Anterior cingulate cortex (tissue), 58 donors: ENCODE data around the gene FUT8.
"Not testable (repeated sequence)": the region's sequence is repeated elsewhere in the genome, so short reads cannot be mapped to it uniquely, and the experiment has no call there.

Experiments
- DNase-seq, 58 donors: peaks; one replicate each; lab custom pipeline; 2025; lab: John Stamatoyannopoulos, UW

FUT8 gene

DNA sequence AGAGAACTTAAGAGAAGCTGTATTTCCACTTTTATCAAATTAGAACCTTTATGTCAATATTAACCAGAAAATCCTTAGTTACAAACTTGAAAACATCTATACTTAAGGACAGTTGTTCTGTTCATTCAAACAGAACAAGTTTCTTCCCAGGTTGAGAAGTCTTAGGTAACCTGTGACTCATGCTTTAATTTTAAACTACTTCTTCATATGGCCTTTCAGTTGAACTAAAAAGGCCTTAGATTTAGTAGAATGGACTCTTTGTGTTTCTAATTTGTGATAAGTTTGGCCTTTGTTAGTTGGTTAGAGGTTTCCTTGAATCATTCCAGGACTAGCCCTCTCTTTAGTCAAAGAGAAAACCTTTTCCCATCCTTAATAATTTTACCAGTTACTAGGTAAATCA lies 274.2 kb downstream of the FUT8 start:
- DNase-seq = no peak

DNA sequence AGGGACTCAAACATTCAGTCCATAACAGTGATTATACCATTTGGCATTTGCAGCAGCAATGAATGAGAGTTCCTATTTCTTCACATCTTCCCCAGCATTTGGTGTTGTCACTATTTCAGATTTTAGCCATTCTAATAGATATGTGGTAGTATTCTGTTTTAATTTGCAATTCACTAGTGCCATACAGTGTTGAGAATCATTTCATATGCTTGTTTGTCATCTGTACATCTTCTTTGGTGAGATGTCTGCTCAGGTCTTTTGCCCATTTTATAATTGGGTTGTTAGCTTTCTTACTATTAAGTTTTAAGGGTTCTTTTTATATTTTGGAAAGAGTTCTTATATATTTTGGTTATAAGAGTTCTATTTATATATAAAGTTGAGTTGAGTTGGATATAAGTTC lies 276.5 kb downstream of the FUT8 start:
- no peak for DNase-seq

DNA sequence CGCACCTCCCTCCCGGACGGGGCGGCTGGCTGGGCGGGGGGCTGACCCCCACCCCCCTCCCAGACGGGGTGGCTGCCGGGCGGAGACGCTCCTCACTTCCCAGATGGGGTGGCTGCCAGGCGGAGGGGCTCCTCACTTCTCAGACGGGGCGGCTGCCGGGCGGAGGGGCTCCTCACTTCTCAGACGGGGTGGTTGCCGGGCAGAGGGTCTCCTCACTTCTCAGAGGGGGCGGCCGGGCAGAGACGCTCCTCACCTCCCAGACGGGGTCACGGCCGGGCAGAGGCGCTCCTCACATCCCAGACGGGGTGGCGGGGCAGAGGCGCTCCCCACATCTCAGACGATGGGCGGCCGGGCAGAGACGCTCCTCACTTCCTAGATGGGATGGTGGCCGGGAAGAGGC lies 280.0 kb downstream of the FUT8 start:
- DNase-seq = not testable (repeated sequence)

GRCh38 chr14:65696801-65697200 lies 284.3 kb downstream of the FUT8 start:
- no peak for DNase-seq

DNA sequence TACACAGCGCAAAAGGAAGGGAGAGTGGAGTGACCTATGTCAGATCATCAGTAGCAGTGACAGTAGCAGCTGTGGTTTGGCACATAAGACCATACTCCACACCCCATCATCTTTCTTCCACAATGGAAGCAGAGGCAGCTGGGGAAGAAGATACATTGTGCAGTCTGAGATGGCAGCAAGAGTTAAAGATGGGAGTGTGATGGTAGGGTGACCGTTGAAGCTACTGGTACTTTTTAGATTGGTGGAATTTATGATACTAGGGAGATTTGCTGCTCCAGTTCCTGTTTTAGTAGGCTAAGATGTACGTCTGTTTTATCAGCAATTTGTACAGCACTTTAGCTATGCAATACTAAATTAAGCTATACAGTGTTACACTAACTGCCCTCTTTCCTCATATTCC lies 291.0 kb downstream of the FUT8 start:
- DNase-seq = no peak

DNA sequence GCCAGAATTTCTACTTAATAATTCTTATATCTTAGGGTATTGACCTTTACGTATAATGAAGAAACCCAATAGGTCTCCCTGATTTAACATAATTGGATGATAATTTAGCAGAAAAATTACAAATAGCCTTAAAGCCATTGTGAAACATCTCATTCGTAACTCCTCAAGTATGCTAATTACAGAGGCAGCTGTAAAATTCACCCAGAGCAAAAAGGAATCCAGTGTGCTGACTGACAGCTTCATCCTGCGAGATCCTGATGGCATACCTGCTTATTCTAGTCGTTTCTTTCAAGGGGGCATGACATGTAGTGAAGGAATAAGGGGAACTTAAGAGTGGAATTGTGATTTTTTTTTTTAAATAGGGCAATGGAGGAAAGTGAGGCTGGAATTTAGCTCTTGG lies 291.5 kb downstream of the FUT8 start:
- no peak for DNase-seq

DNA sequence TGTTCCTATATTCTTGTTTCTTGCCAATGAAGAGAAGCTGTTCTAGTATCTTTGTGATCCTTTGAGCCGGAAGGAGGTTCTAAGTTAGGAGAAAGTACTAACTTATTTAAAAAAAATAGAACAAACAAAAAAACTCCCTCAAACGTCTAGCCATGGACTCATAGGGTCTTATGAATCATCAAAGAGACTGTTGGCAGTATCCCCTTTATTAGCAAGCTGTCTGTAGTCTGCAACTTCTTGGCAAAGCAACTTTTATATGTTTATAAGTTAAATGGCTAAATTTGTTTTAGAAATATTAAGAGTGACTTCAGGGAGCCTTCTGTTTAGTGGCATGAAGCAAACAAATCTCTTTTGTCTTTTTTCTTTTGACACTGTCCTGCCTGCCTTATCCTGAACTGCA lies 291.9 kb downstream of the FUT8 start:
- DNase-seq = no peak

- DNase-seq = no peak
Measured at GRCh38 chr14:65704850-65705249, 292.3 kb downstream of the FUT8 start.

DNA sequence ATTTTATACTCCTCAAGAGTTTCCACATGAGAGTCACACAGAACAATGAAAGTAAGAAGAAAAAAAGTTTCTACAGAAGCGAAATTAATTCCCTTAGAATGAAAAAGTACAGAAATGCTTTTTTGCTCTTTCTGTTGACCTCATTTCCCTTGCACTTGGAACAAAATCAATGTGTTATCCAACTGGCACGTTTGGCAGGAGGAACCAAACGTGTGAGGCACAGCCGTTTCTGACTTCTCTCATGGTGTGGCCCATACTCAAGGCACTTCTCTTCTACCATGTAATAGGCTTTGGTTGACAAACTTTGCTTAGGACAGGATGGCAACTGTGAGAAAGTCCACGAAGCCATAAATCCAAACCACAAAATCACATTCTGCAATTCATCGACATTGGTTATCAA lies 297.0 kb downstream of the FUT8 start:
- no peak for DNase-seq

DNA sequence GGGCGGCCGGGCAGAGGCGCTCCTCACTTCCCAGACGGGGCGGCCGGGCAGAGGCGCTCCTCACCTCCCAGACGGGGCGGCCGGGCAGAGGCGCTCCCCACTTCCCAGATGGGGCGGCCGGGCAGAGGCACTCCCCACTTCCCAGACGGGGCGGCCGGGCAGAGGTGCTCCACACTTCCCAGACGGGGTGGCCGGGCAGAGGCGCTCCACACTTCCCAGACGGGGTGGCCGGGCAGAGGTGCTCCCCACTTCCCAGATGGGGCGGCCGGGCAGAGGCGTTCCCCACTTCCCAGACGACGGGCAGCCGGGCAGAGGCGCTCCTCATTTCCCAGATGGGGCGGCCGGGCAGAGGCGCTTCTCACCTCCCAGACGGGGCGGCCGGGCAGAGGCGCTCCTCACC lies 304.3 kb downstream of the FUT8 start:
- not testable (repeated sequence) for DNase-seq

DNA sequence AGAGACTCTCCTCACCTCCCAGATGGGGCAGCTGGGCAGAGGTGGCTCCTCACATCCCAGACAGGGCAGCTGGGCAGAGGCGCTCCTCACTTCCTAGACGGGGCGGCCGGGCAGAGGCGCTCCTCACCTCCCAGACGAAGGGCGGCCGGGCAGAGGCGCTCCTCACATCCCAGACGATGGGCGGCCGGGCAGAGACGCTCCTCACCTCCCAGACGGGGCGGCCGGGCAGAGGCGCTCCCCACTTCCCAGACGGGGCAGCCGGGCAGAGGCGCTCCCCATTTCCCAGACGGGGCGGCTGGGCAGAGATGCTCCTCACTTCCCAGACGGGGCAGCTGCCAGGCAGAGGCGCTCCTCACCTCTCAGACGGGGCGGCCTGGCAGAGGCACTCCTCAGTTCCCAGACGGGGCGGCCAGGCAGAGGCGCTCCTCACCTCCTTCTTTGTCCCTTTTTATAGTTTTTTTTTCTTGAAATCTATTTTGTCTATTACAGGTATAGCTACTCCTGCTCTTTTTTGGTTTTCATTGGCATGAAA lies 304.9 kb downstream of the FUT8 start:
- DNase-seq = not testable (repeated sequence)

- DNase-seq = no peak
Measured at GRCh38 chr14:65718629-65719028, 306.1 kb downstream of the FUT8 start.

DNA sequence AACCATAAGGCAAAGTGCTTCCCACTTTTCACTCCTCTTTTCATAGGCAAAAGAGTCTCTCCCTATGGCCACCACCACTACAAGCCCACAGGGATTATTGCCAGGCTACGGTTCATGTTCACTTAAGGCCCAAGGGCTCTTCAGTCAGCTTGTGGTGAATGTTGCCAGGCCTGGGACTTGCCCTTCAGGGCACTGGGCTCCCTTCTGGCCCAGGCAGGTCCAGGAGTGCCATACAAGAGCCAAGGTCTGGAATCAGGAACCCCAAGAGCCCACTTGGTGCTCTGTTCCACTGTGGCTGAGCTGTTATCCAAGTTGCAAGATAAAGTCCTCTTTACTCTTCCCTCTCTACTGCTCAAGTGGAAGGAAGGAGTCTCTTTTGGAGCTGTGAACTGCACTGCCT lies 307.6 kb downstream of the FUT8 start:
- DNase-seq = no peak

- no peak for DNase-seq
Measured at GRCh38 chr14:65720743-65721142, 308.2 kb downstream of the FUT8 start.

DNA sequence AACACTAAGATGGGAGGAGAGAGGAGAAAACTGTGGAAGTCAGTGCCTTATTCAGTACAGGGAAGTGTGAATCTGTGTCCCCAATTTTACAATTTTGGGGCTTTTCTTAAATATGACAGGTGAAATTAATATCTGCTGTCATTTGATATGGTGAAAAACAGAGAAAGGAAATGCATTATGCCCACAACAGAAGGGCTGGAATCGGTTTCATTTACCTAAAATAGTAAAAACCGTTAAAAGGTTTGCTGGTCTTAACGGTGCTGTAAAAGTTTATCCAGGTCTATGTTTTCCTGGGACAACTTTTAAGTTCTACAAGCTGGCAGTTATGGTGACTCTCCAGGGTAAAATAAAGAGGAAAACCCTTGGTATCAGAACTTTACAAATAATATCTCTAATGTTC lies 310.8 kb downstream of the FUT8 start:
- no peak for DNase-seq

GRCh38 chr14:65728604-65729003 lies 316.1 kb downstream of the FUT8 start:
- DNase-seq = no peak

GRCh38 chr14:65729566-65729965 lies 317.0 kb downstream of the FUT8 start:
- no peak for DNase-seq

DNA sequence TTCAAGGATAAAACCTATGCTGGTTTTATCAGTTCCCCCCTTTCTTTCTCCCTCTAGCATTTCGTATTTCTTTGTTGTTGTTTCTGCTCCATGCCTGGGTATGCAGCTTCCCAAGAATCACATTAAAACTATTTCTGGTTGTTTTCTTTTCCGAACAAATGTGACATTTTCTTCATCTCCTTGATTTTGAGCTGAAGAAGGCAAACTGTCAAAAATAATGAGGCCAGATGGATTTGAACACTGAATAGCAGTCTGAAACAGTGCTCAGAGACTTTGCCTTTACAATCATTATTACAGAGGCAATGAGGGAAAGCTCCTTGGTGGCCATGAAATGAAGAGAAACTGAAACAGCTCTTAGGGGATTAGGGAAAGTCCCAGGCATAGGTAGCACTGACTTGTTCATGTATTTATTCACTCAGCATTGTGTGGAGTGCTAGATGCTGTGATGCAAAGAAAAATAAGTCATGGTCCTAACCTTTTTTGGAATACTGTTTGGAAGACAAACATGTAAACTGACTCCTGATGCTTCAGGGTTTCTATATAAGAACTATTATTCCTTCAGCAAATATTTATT lies 319.5 kb downstream of the FUT8 start:
- DNase-seq = no peak

GRCh38 chr14:65738339-65738738 lies 325.8 kb downstream of the FUT8 start:
- no peak for DNase-seq

DNA sequence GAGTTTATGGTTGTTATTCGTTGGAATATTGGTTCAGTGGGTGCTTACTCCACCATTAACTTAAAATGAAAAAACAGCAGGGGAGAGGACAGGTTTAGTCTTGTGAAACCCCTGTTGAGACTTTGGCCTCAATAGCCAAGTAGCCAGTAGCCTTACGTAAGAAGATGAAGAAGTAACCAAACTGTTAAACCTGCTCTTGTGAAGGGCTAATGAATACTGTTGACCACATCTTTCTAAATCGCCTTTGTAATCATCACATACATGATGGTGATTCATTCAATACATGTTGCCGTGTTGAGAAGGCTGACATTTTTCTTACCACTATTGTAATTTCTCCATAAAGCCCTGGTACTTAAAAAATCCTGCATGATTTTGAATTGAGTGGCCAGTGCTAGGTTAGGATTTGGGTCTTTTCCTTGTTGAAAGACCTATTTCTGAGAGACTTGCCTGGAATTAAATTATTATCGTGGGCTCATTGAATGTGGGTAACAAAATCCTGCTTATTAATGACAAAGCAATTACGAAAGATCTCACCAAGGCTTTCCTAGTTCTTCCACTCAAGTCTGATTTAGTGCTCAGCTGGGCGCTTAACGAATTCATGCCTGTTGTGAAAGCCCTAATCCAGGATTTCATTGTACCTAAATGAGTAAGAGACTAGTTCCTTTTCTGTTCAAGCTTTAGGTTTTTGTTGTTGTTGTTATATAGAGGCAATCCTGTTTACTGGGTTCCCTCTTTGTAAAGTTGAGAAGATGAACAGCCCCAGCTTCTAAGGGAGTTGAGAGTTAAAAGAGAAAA lies 333.1 kb downstream of the FUT8 start:
- no peak for DNase-seq

DNA sequence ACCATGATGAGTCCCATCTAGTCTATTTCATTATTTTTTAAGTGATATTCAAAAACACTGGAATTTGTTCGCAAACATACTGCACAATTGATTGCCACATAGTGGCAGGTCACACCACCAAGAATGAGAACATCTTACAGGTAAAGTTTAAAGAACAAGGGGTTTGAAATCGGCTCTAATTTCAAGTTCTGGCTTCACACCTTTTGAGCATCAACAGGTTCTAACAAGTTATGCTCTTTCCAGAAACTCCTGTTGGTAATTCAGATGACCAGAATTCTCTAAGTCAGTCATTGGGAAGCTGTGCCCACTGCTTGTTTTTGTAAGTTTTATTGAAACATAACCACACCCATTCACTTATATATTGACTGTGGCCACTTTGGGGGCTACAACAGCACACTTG lies 336.3 kb downstream of the FUT8 start:
- DNase-seq = no peak

DNA sequence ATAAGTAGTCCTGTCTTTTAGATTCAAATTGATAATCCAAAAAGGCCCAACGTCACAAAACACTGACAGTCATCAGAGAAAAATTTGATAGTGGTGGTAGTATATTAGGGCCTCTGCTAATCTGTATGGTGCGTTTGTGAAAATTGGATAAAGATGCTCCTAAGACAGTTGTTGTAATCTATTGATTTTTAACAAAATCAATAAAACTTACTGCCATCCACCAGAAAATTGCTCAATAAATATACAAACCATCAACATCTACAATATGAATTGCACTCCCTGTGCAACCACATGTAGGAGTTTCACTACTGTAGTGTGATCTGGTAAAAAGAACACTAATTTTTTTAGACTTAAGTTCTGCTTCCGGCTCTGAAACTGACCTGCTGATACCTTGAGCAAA lies 336.8 kb downstream of the FUT8 start:
- no peak for DNase-seq
